Measurements from ENCODE around the gene ALG5. TPM values are rescaled to one million over a fixed set of nuclear protein-coding genes. Genes with fewer than 3 reads are reported as not detected.

The ALG5 gene
- total RNA-seq = 33.1 and 37.3 TPM in 2 replicates

GRCh38 chr13:36999054-36999714, at the start of gene ALG5:
Gene ALG5, minus strand, starts transcription at chr13:36999340. Its CDS starts 40 bp downstream, at chr13:36999300.

GRCh38 chr13:36919833-36920615, 79.1 kb downstream of the ALG5 start, which contains the start of gene SMAD9:
Gene SMAD9, minus strand, starts transcription at chr13:36920238. Its CDS starts 40,549 bp downstream, at chr13:36879689.

Other genes with a start within 250 kb of the ALG5 start
- 4.2 and 4.5 TPM in 2 replicates for gene RFXAP, start 180.1 kb downstream of the ALG5 start, total RNA-seq
- 8.1 and 8.3 TPM in 2 replicates for gene SMAD9, start 79.1 kb downstream of the ALG5 start, total RNA-seq
- gene EXOSC8, start 1.4 kb upstream of the ALG5 start, total RNA-seq = 75.5 and 85.1 TPM in 2 replicates
- 101 and 104 TPM in 2 replicates for gene SUPT20H, start 60.3 kb upstream of the ALG5 start, total RNA-seq
- gene CSNK1A1L, start 106.3 kb upstream of the ALG5 start, total RNA-seq = not detected in 2 replicates